ENCODE measurements around the gene EPHA8. TPM values are rescaled to one million over a fixed set of nuclear protein-coding genes. Genes with fewer than 3 reads are reported as not detected.

Gene EPHA8
- polyA plus RNA-seq, 2 donors, result 0.01 to 0.06 TPM

DNA sequence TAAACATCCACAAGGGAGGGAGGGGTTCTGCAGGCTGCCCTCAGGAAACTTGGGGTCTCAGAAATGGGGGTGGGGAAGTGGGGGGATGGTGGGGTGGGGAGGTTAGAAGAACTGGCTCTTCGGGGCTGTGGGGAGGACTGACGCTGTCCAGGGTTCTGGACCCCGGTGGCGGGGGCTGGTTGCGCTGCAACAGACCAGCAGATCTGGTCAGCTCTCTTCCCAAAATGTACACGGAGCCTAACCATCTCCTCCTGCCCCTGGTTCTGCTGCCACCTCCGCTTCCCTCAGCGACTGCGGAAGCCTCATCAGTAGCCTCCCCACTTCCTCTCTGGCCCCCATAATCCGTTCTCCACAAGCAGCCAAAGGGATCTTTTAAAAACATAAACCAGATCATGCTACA, 43.9 kb downstream of the EPHA8 start:
- H3K36me3 ChIP-seq (ENCODE audit: control insufficient read depth in 2 of 2, insufficient read depth in 2 of 2, low read length in 1 of 2), result no peaks in the 10 kb centered on the region
- no peak overlapping the region for H3K4me3 ChIP-seq (ENCODE audit: low read depth in 1 of 2, low read length in 2 of 2)
- H3K9me3 ChIP-seq (ENCODE audit: control insufficient read depth in 2 of 2, insufficient read depth in 1 of 2, low read depth in 1 of 2, low read length in 1 of 2), result no peaks in the 10 kb centered on the region
- H3K27ac ChIP-seq (ENCODE audit: low read depth in 2 of 2, low read length in 1 of 2), result no peak overlapping the region
- whole genome bisulfite sequencing, 2 donors, result 8 to 11% methylated on average over 10 of the region's 10 CpGs
- H3K4me1 ChIP-seq (ENCODE audit: control insufficient read depth in 2 of 2, insufficient read depth in 2 of 2, low read length in 1 of 2), result no peaks in the 10 kb centered on the region
- no peaks in the 10 kb centered on the region for H3K27me3 ChIP-seq (ENCODE audit: control insufficient read depth in 1 of 2, insufficient read depth in 2 of 2, low read length in 2 of 2)

DNA sequence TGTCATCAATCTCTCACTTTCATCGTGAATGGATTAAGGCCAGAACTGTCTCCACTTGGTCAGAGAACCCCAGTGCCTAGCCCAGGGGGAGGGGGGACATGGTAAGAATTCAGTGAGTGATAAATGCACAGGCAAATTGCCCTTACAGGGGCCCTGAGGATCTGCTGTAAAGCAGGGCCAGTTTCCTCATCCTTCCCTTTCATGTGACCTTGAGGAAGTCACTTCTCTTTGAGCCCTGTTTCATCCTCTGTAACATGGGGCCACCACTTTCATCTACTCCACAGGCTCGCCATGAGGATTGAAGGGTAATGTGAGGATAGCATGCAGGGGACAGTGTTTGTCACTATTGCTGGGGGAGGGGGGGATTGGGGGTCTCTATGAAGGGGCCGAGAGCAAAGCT, 45.1 kb downstream of the EPHA8 start:
- Histone ChIP-seq H3K36me3 (ENCODE audit: control insufficient read depth in 2 of 2, insufficient read depth in 2 of 2, low read length in 1 of 2) (no peaks in the 10 kb centered on the region), H3K27ac (ENCODE audit: low read depth in 2 of 2, low read length in 1 of 2) (no peak overlapping the region), H3K9me3 (ENCODE audit: control insufficient read depth in 2 of 2, insufficient read depth in 1 of 2, low read depth in 1 of 2, low read length in 1 of 2) (no peaks in the 10 kb centered on the region), H3K4me1 (ENCODE audit: control insufficient read depth in 2 of 2, insufficient read depth in 2 of 2, low read length in 1 of 2) (no peaks in the 10 kb centered on the region), H3K27me3 (ENCODE audit: control insufficient read depth in 1 of 2, insufficient read depth in 2 of 2, low read length in 2 of 2) (no peaks in the 10 kb centered on the region), H3K4me3 (ENCODE audit: low read depth in 1 of 2, low read length in 2 of 2) (no peak overlapping the region)
- WGBS, 2 donors, result 33 to 63% methylated on average over 2 to 3 of the region's 3 CpGs

DNA sequence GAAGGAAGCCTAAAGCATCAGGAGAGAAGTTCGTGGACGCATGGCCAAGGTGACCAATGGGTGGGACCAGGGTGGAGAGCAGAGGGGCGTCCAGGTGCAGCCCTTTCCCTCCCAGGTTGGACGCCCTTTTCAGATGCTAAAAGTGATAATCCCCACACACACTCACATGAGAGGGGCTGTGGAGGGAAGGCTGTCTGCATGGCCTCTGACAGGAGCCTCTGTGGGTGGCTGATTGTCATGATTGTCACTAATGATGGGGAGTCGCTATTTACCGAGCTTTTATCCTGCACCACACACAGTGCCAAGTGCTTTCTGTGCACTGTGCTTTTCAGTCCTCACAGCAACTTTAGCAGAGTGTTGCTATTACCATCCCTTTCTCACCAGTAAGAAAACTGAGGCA, 46.0 kb downstream of the EPHA8 start:
- no peaks in the 10 kb centered on the region for H3K36me3 ChIP-seq (ENCODE audit: control insufficient read depth in 2 of 2, insufficient read depth in 2 of 2, low read length in 1 of 2)
- H3K27me3 ChIP-seq (ENCODE audit: control insufficient read depth in 1 of 2, insufficient read depth in 2 of 2, low read length in 2 of 2), result no peaks in the 10 kb centered on the region

DNA sequence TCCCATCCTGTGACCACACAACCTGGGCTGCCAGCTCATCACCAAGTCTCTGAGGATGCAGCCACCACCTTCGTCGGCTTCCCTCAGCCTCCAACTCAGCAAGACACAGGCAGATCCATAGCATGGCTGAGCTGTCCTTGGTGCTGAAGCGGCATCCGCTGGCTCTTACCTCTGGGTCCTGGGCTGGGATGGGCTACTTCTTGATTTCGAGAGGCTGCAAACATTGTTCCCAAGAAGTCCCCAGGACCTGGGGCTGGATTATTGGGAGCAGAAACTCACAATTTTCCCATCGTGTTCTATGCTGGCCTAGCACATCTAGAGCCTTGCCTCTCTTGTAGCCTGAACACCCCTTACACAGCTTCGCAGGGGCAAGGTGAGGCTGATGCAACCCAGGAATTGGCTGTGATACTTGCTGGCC, 48.2 kb downstream of the EPHA8 start:
- Histone ChIP-seq H3K27ac (ENCODE audit: low read depth in 2 of 2, low read length in 1 of 2) (no peak overlapping the region), H3K36me3 (ENCODE audit: control insufficient read depth in 2 of 2, insufficient read depth in 2 of 2, low read length in 1 of 2) (no peaks in the 10 kb centered on the region), H3K4me1 (ENCODE audit: control insufficient read depth in 2 of 2, insufficient read depth in 2 of 2, low read length in 1 of 2) (no peaks in the 10 kb centered on the region), H3K9me3 (ENCODE audit: control insufficient read depth in 2 of 2, insufficient read depth in 1 of 2, low read depth in 1 of 2, low read length in 1 of 2) (no peaks in the 10 kb centered on the region), H3K27me3 (ENCODE audit: control insufficient read depth in 1 of 2, insufficient read depth in 2 of 2, low read length in 2 of 2) (no peaks in the 10 kb centered on the region), H3K4me3 (ENCODE audit: low read depth in 1 of 2, low read length in 2 of 2) (no peak overlapping the region)
- 19 to 24% methylated on average over 7 of the region's 7 CpGs for WGBS, 2 donors

More for the DNA sequence above, 46.0 kb downstream of the EPHA8 start:
- Histone ChIP-seq H3K4me3 (ENCODE audit: low read depth in 1 of 2, low read length in 2 of 2) (no peak overlapping the region), H3K4me1 (ENCODE audit: control insufficient read depth in 2 of 2, insufficient read depth in 2 of 2, low read length in 1 of 2) (no peaks in the 10 kb centered on the region), H3K9me3 (ENCODE audit: control insufficient read depth in 2 of 2, insufficient read depth in 1 of 2, low read depth in 1 of 2, low read length in 1 of 2) (no peaks in the 10 kb centered on the region), H3K27ac (ENCODE audit: low read depth in 2 of 2, low read length in 1 of 2) (no peak overlapping the region)
- WGBS, 2 donors, result 16 to 23% methylated on average over 6 of the region's 6 CpGs

- Histone ChIP-seq H3K9me3 (ENCODE audit: control insufficient read depth in 2 of 2, insufficient read depth in 1 of 2, low read depth in 1 of 2, low read length in 1 of 2) (no peaks in the 10 kb centered on the region), H3K27me3 (ENCODE audit: control insufficient read depth in 1 of 2, insufficient read depth in 2 of 2, low read length in 2 of 2) (no peaks in the 10 kb centered on the region), H3K4me3 (ENCODE audit: low read depth in 1 of 2, low read length in 2 of 2) (no peak overlapping the region), H3K36me3 (ENCODE audit: control insufficient read depth in 2 of 2, insufficient read depth in 2 of 2, low read length in 1 of 2) (no peaks in the 10 kb centered on the region), H3K4me1 (ENCODE audit: control insufficient read depth in 2 of 2, insufficient read depth in 2 of 2, low read length in 1 of 2) (no peaks in the 10 kb centered on the region), H3K27ac (ENCODE audit: low read depth in 2 of 2, low read length in 1 of 2) (no peak overlapping the region)
- WGBS, 2 donors, result 41 to 42% methylated on average over 12 of the region's 12 CpGs
Measured at GRCh38 chr1:22612671-22613571, 49.6 kb downstream of the EPHA8 start.

DNA sequence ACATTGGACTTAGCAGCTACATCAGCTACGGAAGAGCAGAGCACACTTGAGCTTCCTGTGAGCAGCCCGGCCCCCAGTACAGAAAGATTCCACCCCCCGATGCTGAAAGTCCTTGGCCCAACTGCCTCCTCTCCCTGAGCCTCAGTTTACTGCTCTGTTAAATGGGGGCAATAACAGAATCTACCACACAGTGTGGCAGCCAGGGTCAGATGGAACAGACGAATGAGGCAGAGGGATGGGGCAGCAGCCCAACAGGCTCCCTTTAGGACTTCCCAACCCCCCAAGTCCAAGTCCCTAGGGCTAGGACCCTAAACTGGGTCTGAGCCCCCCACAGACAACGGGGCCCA, 50.3 kb downstream of the EPHA8 start:
- H3K27me3 ChIP-seq (ENCODE audit: control insufficient read depth in 1 of 2, insufficient read depth in 2 of 2, low read length in 2 of 2), result no peaks in the 10 kb centered on the region

DNA sequence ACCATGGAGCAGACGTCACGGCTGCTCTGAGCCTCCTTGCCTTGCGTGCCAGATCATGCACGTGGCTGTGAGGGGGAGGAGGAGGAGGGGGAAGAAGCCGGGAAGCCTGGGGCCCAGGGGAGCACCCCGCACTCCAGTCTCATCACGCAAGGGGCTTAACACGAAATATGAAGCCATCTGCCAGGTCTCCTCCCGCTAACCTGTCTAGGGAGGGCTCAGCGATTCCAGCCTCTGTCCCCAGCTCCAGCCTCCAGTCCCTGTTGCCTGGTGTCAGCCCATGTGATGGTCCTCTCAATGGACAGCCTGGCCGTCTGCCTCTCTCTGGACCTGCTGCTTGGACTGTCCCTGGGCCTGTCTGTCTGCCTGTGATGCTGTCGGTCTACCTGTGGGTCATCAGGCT, 50.7 kb downstream of the EPHA8 start:
- Histone ChIP-seq H3K4me3 (ENCODE audit: low read depth in 1 of 2, low read length in 2 of 2) (no peak overlapping the region), H3K27ac (ENCODE audit: low read depth in 2 of 2, low read length in 1 of 2) (no peak overlapping the region), H3K36me3 (ENCODE audit: control insufficient read depth in 2 of 2, insufficient read depth in 2 of 2, low read length in 1 of 2) (no peaks in the 10 kb centered on the region), H3K4me1 (ENCODE audit: control insufficient read depth in 2 of 2, insufficient read depth in 2 of 2, low read length in 1 of 2) (no peaks in the 10 kb centered on the region), H3K9me3 (ENCODE audit: control insufficient read depth in 2 of 2, insufficient read depth in 1 of 2, low read depth in 1 of 2, low read length in 1 of 2) (no peaks in the 10 kb centered on the region), H3K27me3 (ENCODE audit: control insufficient read depth in 1 of 2, insufficient read depth in 2 of 2, low read length in 2 of 2) (no peaks in the 10 kb centered on the region)
- WGBS, 2 donors, result 42 to 43% methylated on average over 9 to 12 of the region's 12 CpGs

More for the DNA sequence above, 50.3 kb downstream of the EPHA8 start:
- Histone ChIP-seq H3K27ac (ENCODE audit: low read depth in 2 of 2, low read length in 1 of 2) (no peak overlapping the region), H3K9me3 (ENCODE audit: control insufficient read depth in 2 of 2, insufficient read depth in 1 of 2, low read depth in 1 of 2, low read length in 1 of 2) (no peaks in the 10 kb centered on the region), H3K36me3 (ENCODE audit: control insufficient read depth in 2 of 2, insufficient read depth in 2 of 2, low read length in 1 of 2) (no peaks in the 10 kb centered on the region), H3K4me1 (ENCODE audit: control insufficient read depth in 2 of 2, insufficient read depth in 2 of 2, low read length in 1 of 2) (no peaks in the 10 kb centered on the region), H3K4me3 (ENCODE audit: low read depth in 1 of 2, low read length in 2 of 2) (no peak overlapping the region)
- 66 to 69% methylated on average over 5 of the region's 5 CpGs for WGBS, 2 donors

DNA sequence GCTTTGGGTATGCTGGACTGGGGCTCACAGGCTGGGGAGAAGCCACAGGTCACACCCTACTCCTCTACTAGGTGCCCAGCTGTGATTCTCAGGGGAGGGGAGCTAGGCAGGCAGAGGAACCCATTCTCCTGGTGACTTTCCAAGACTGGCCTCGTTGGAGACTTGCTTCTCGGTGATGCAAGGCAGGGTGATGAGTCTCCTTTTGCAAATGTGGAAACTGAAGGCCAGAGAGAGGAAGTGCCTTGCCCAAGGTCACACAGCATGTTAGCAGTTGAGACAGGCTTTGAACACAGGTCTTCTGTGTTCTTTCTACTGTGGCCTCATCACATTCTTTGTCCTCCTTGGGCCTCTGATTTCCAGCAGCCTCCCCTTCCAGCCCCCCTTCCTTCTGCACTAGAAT, 52.6 kb downstream of the EPHA8 start:
- WGBS, 2 donors, result 69 to 78% methylated on average over 2 of the region's 2 CpGs
- Histone ChIP-seq H3K9me3 (ENCODE audit: control insufficient read depth in 2 of 2, insufficient read depth in 1 of 2, low read depth in 1 of 2, low read length in 1 of 2) (no peaks in the 10 kb centered on the region), H3K4me3 (ENCODE audit: low read depth in 1 of 2, low read length in 2 of 2) (no peak overlapping the region), H3K36me3 (ENCODE audit: control insufficient read depth in 2 of 2, insufficient read depth in 2 of 2, low read length in 1 of 2) (no peaks in the 10 kb centered on the region), H3K27ac (ENCODE audit: low read depth in 2 of 2, low read length in 1 of 2) (no peak overlapping the region), H3K4me1 (ENCODE audit: control insufficient read depth in 2 of 2, insufficient read depth in 2 of 2, low read length in 1 of 2) (no peaks in the 10 kb centered on the region), H3K27me3 (ENCODE audit: control insufficient read depth in 1 of 2, insufficient read depth in 2 of 2, low read length in 2 of 2) (no peaks in the 10 kb centered on the region)

GRCh38 chr1:22616571-22616970, 53.3 kb downstream of the EPHA8 start:
- no peaks in the 10 kb centered on the region for H3K36me3 ChIP-seq (ENCODE audit: control insufficient read depth in 2 of 2, insufficient read depth in 2 of 2, low read length in 1 of 2)
- H3K27ac ChIP-seq (ENCODE audit: low read depth in 2 of 2, low read length in 1 of 2), result no peak overlapping the region
- H3K27me3 ChIP-seq (ENCODE audit: control insufficient read depth in 1 of 2, insufficient read depth in 2 of 2, low read length in 2 of 2), result no peaks in the 10 kb centered on the region
- 44 to 50% methylated on average over 11 of the region's 11 CpGs for WGBS, 2 donors
- H3K9me3 ChIP-seq (ENCODE audit: control insufficient read depth in 2 of 2, insufficient read depth in 1 of 2, low read depth in 1 of 2, low read length in 1 of 2), result no peaks in the 10 kb centered on the region
- no peaks in the 10 kb centered on the region for H3K4me1 ChIP-seq (ENCODE audit: control insufficient read depth in 2 of 2, insufficient read depth in 2 of 2, low read length in 1 of 2)
- no peak overlapping the region for H3K4me3 ChIP-seq (ENCODE audit: low read depth in 1 of 2, low read length in 2 of 2)

GRCh38 chr1:22618056-22618455, 54.8 kb downstream of the EPHA8 start:
- Histone ChIP-seq H3K4me3 (ENCODE audit: low read depth in 1 of 2, low read length in 2 of 2) (no peak overlapping the region), H3K27ac (ENCODE audit: low read depth in 2 of 2, low read length in 1 of 2) (no peak overlapping the region), H3K36me3 (ENCODE audit: control insufficient read depth in 2 of 2, insufficient read depth in 2 of 2, low read length in 1 of 2) (no peaks in the 10 kb centered on the region), H3K4me1 (ENCODE audit: control insufficient read depth in 2 of 2, insufficient read depth in 2 of 2, low read length in 1 of 2) (no peaks in the 10 kb centered on the region), H3K27me3 (ENCODE audit: control insufficient read depth in 1 of 2, insufficient read depth in 2 of 2, low read length in 2 of 2) (no peaks in the 10 kb centered on the region), H3K9me3 (ENCODE audit: control insufficient read depth in 2 of 2, insufficient read depth in 1 of 2, low read depth in 1 of 2, low read length in 1 of 2) (no peaks in the 10 kb centered on the region)
- 24 to 28% methylated on average over 16 of the region's 16 CpGs for WGBS, 2 donors

Data from esophagus (tissue), 2 donors.